ENCODE data around the gene LPAR2. TPM values are rescaled to one million over a fixed set of nuclear protein-coding genes. Genes with fewer than 3 reads are reported as not detected.

Gene LPAR2
- total RNA-seq, 1 donor from 2014 or later, result 8.2 TPM

- DNase-seq (ENCODE audit: low spot score), result peak; percentile 92
- Mint-ChIP-seq H3K9me3 (ENCODE audit: low read depth) (no peaks in the 10 kb centered on the region), H3K4me3 (ENCODE audit: unreplicated experiment) (no peak overlapping the region), H3K36me3 (ENCODE audit: low read depth) (peaks cover 22% of the 10 kb centered on the region), H3K27me3 (ENCODE audit: low read depth) (no peaks in the 10 kb centered on the region), H3K27ac (ENCODE audit: unreplicated experiment) (no peak overlapping the region), H3K4me1 (ENCODE audit: low read depth) (peaks cover 9% of the 10 kb centered on the region)
- TF ChIP-seq CTCF (IDR thresholded peaks at IDR 0.05), result no peak
These were observed 9.7 kb upstream of the LPAR2 start for GRCh38 chr19:19637523-19638251.

GRCh38 chr19:19637186-19637522, 9.1 kb upstream of the LPAR2 start:
- no peak for DNase-seq (ENCODE audit: low spot score)
- Mint-ChIP-seq H3K4me3 (ENCODE audit: unreplicated experiment) (no peak overlapping the region), H3K27ac (ENCODE audit: unreplicated experiment) (no peak overlapping the region), H3K27me3 (ENCODE audit: low read depth) (no peaks in the 10 kb centered on the region), H3K36me3 (ENCODE audit: low read depth) (peaks cover 22% of the 10 kb centered on the region), H3K9me3 (ENCODE audit: low read depth) (no peaks in the 10 kb centered on the region), H3K4me1 (ENCODE audit: low read depth) (peaks cover 3% of the 10 kb centered on the region)
- no peak for TF ChIP-seq CTCF (IDR thresholded peaks at IDR 0.05)

- Mint-ChIP-seq H3K9me3 (ENCODE audit: low read depth) (no peaks in the 10 kb centered on the region), H3K4me3 (ENCODE audit: unreplicated experiment) (no peak overlapping the region), H3K27me3 (ENCODE audit: low read depth) (no peaks in the 10 kb centered on the region), H3K4me1 (ENCODE audit: low read depth) (no peaks in the 10 kb centered on the region), H3K36me3 (ENCODE audit: low read depth) (peaks cover 22% of the 10 kb centered on the region), H3K27ac (ENCODE audit: unreplicated experiment) (no peak overlapping the region)
- DNase-seq (ENCODE audit: low spot score), result no peak
- TF ChIP-seq CTCF (IDR thresholded peaks at IDR 0.05), result no peak
These were observed 8.7 kb upstream of the LPAR2 start for GRCh38 chr19:19636573-19637185.

- no peak for TF ChIP-seq CTCF (IDR thresholded peaks at IDR 0.05)
- H3K4me3 Mint-ChIP-seq (ENCODE audit: unreplicated experiment), result no peak overlapping the region
- no peaks in the 10 kb centered on the region for H3K27me3 Mint-ChIP-seq (ENCODE audit: low read depth)
- H3K27ac Mint-ChIP-seq (ENCODE audit: unreplicated experiment), result no peak overlapping the region
- no peaks in the 10 kb centered on the region for H3K9me3 Mint-ChIP-seq (ENCODE audit: low read depth)
- H3K4me1 Mint-ChIP-seq (ENCODE audit: low read depth), result no peaks in the 10 kb centered on the region
- no peak for DNase-seq (ENCODE audit: low spot score)
- peaks cover 22% of the 10 kb centered on the region for H3K36me3 Mint-ChIP-seq (ENCODE audit: low read depth)
These were observed 7.3 kb upstream of the LPAR2 start for GRCh38 chr19:19635313-19635702.

GRCh38 chr19:19634516-19635312, 6.7 kb upstream of the LPAR2 start:
- no peak for DNase-seq (ENCODE audit: low spot score)
- H3K4me1 Mint-ChIP-seq (ENCODE audit: low read depth), result no peaks in the 10 kb centered on the region
- H3K4me3 Mint-ChIP-seq (ENCODE audit: unreplicated experiment), result no peak overlapping the region

More at GRCh38 chr19:19634516-19635312, 6.7 kb upstream of the LPAR2 start:
- Mint-ChIP-seq H3K27ac (ENCODE audit: unreplicated experiment) (no peak overlapping the region), H3K27me3 (ENCODE audit: low read depth) (no peaks in the 10 kb centered on the region), H3K36me3 (ENCODE audit: low read depth) (peaks cover 22% of the 10 kb centered on the region), H3K9me3 (ENCODE audit: low read depth) (no peaks in the 10 kb centered on the region)
- no peak for TF ChIP-seq CTCF (IDR thresholded peaks at IDR 0.05)

Measured in chondrocyte (in vitro differentiated cells).